Stimulated activated CD8-positive, alpha-beta memory T cell treated with anti-CD3 and anti-CD28 coated beads, Interleukin-15, amount 100 ng/mL, for 24 hours (primary cell): ENCODE measurements around the gene SIRT7.

Experiments used
- DNase-seq: peaks from one replicate; pipeline ENCODE4 v3.0.0-alpha.2; 2020; ENCODE audit warnings: low read depth

Gene SIRT7

GRCh38 chr17:81904600-81905423 is 13.2 kb downstream of the SIRT7 start:
- DNase-seq: no peak

GRCh38 chr17:81903896-81904599 is 13.9 kb downstream of the SIRT7 start:
- DNase-seq: no peak

- DNase-seq: no peak
Measured at GRCh38 chr17:81903415-81903831, 14.6 kb downstream of the SIRT7 start.

GRCh38 chr17:81902653-81903414 is 15.1 kb downstream of the SIRT7 start:
- DNase-seq: no peak

GRCh38 chr17:81902023-81902652 is 15.8 kb downstream of the SIRT7 start, which contains the start of gene NPB:
Gene NPB, plus strand, starts transcription at chr17:81902238. Its CDS starts 40 bp downstream, at chr17:81902278.
- no peak for DNase-seq

GRCh38 chr17:81901167-81902022 is 16.6 kb downstream of the SIRT7 start:
- DNase-seq: no peak

GRCh38 chr17:81900181-81900820 is 17.7 kb downstream of the SIRT7 start:
- DNase-seq: no peak

GRCh38 chr17:81899514-81900166 is 18.3 kb downstream of the SIRT7 start:
- no peak for DNase-seq

GRCh38 chr17:81898885-81899284 is 19.1 kb downstream of the SIRT7 start:
- no peak for DNase-seq

GRCh38 chr17:81898029-81898866 is 19.7 kb downstream of the SIRT7 start:
- no peak for DNase-seq

- no peak for DNase-seq
Measured at GRCh38 chr17:81895400-81895799, 22.6 kb downstream of the SIRT7 start.

- no peak for DNase-seq
Measured at GRCh38 chr17:81891303-81891552, 26.7 kb downstream of the SIRT7 start.

GRCh38 chr17:81890447-81891302 is 27.3 kb downstream of the SIRT7 start:
- no peak for DNase-seq

GRCh38 chr17:81889602-81890001 is 28.4 kb downstream of the SIRT7 start:
- DNase-seq: no peak

- DNase-seq: no peak
Measured at GRCh38 chr17:81888988-81889595, 28.9 kb downstream of the SIRT7 start.

- no peak for DNase-seq
Measured at GRCh38 chr17:81888105-81888987, 29.6 kb downstream of the SIRT7 start.
